Lung (tissue), 12 donors: ENCODE data around the gene LYPD6B. TPM values are rescaled to one million over a fixed set of nuclear protein-coding genes. Genes with fewer than 3 reads are reported as not detected.

ENCODE experiments used
- ATAC-seq: fragments of 200-7000 bp; cut with Tn5 transposase; one replicate; pipeline ENCODE4 v1.9.1; 2020; ENCODE audit warnings: moderate number of reproducible peaks; ENCODE audit not compliant: insufficient read depth, low FRiP score
- DNase-seq, 3 donors: peaks; one replicate each; pipeline ENCODE4 v3.0.0-alpha.2; 2013 to 2017
- H3K27ac ChIP-seq, 2 donors: one replicate each; pipeline ENCODE4 v1.5.1; 2013; ENCODE audit warnings: mild to moderate bottlenecking in 2 of 2, moderate library complexity in 2 of 2, control low read depth in 1 of 2, inconsistent platforms in 1 of 2, low read depth in 1 of 2, low read length in 1 of 2
- H3K27me3 ChIP-seq, 3 donors: one replicate each; pipeline ENCODE4 v1.5.1; 2013; ENCODE audit warnings: low read length in 2 of 3; ENCODE audit not compliant: control insufficient read depth in 3 of 3, insufficient read depth in 3 of 3
- H3K36me3 ChIP-seq, 4 donors: one replicate each; pipeline ENCODE4 v1.5.1; 2013; ENCODE audit warnings: low read length in 4 of 4, mild to moderate bottlenecking in 1 of 4, moderate library complexity in 1 of 4; ENCODE audit not compliant: control insufficient read depth in 4 of 4, insufficient read depth in 4 of 4
- H3K4me1 ChIP-seq, 5 donors: one replicate each; pipeline ENCODE4 v1.5.1; 2013; ENCODE audit warnings: low read length in 5 of 5, mild to moderate bottlenecking in 2 of 5, moderate library complexity in 1 of 5; ENCODE audit not compliant: control insufficient read depth in 5 of 5, insufficient read depth in 5 of 5
- H3K4me3 ChIP-seq: one replicate; pipeline ENCODE4 v1.5.1; 2013; ENCODE audit warnings: mild to moderate bottlenecking, control low read depth, moderate library complexity
- H3K9ac ChIP-seq, 2 donors: one replicate each; pipeline ENCODE4 v1.5.1; 2013; ENCODE audit warnings: low read length in 2 of 2, control low read depth in 1 of 2; ENCODE audit not compliant: insufficient read depth in 1 of 2
- H3K9me3 ChIP-seq, 4 donors: one replicate each; pipeline ENCODE4 v1.5.1; 2013; ENCODE audit warnings: low read length in 3 of 4, mild to moderate bottlenecking in 1 of 4, moderate library complexity in 1 of 4; ENCODE audit not compliant: control insufficient read depth in 4 of 4, insufficient read depth in 3 of 4
- CTCF ChIP-seq: IDR thresholded peaks from 2 replicates; pipeline ENCODE4 v1.5.1; 2012; ENCODE audit warnings: mild to moderate bottlenecking; ENCODE audit errors: control extremely low read depth, extremely low read depth
- WGBS, 2 donors: extraction: QIAGEN DNeasy Blood & Tissue Kit; methylation state at CpG; one replicate each; pipeline ENCODE4 v1.1.7; 2013; 5-methylcytosine and 5-hydroxymethylcytosine counted together
- polyA plus RNA-seq, 2 donors: library from polyadenylated mRNA; stranded (reverse); fragments of 200-250 nt; gene quantifications; one replicate each; pipeline ENCODE4 v1.2.1, GENCODE V29; 2013
- total RNA-seq, 2 donors: library from RNA; depleted of rRNA in 1 of 2; stranded (reverse); fragments of >200 nt in 1 of 2; gene quantifications; one replicate each; pipeline ENCODE4 v1.2.1, GENCODE V29; 2014 to 2021
- donor health status: control.
- donor health status: control.
- donor health status: Bipolar disorder and iron deficiency.
- donor health status: healthy.
- donor health status: DM: yes; HTN: yes; CAD: no.

The LYPD6B gene
- total and polyA plus RNA-seq, 4 donors: 2.5 to 12.4 (median 3.4) TPM

- H3K9ac ChIP-seq: no peak overlapping the region
- peaks cover 0 to 14% (median 0%) of the 10 kb centered on the region in 5 donors for H3K4me1 ChIP-seq
- no peaks in the 10 kb centered on the region for H3K27me3 ChIP-seq
- no peak for TF ChIP-seq CTCF
- ATAC-seq (no peak), DNase-seq (peak; percentile 55 to 70 (median 62))
- H3K4me3 ChIP-seq: no peak overlapping the region
- no peak overlapping the region for H3K27ac ChIP-seq
- H3K36me3 ChIP-seq: no peaks in the 10 kb centered on the region
- WGBS, 2 donors: 68 to 70% methylated on average over 6 of the region's 6 CpGs
- no peaks in the 10 kb centered on the region for H3K9me3 ChIP-seq
These were observed 86.7 kb downstream of the LYPD6B start for GRCh38 chr2:149125031-149125725.

- Histone ChIP-seq H3K27ac (no peak overlapping the region), H3K27me3 (no peaks in the 10 kb centered on the region), H3K4me1 (peaks cover 0 to 21% (median 0%) of the 10 kb centered on the region in 5 donors), H3K9ac (no peak overlapping the region), H3K36me3 (no peaks in the 10 kb centered on the region), H3K4me3 (no peak overlapping the region), H3K9me3 (no peaks in the 10 kb centered on the region)
- 18 to 54% methylated on average over 2 of the region's 2 CpGs for WGBS, 2 donors
- no peak for TF ChIP-seq CTCF
- no peak for DNase-seq
- ATAC-seq: no peak
These were observed 90.9 kb downstream of the LYPD6B start for GRCh38 chr2:149129433-149129832.

- Histone ChIP-seq H3K27ac (no peak overlapping the region), H3K36me3 (no peaks in the 10 kb centered on the region), H3K27me3 (no peaks in the 10 kb centered on the region), H3K4me3 (no peak overlapping the region), H3K9ac (no peak overlapping the region), H3K9me3 (no peaks in the 10 kb centered on the region), H3K4me1 (peaks cover 0 to 18% (median 0%) of the 10 kb centered on the region in 5 donors)
- TF ChIP-seq CTCF: no peak
- 60 to 72% methylated on average over 3 of the region's 3 CpGs for whole genome bisulfite sequencing, 2 donors
- peak in 2 of 3 donors; percentile 40 to 58 for DNase-seq
- ATAC-seq: no peak
These were observed 93.8 kb downstream of the LYPD6B start for GRCh38 chr2:149132339-149132738.
